IMR-90 (cell line): ENCODE results near the gene ZFAND6. TPM values are rescaled to one million over a fixed set of nuclear protein-coding genes. Genes with fewer than 3 reads are reported as not detected.
A peak's percentile ranks its signal among the peaks of the same experiment; 100 is the strongest.
"Not testable (repeated sequence)": the region's sequence is repeated elsewhere in the genome, so short reads cannot be mapped to it uniquely, and the experiment has no call there.

Source experiments
- ATAC-seq: fragments of 200-7000 bp; cut with Tn5 transposase; 2 replicates; pipeline ENCODE4 v1.9.1; 2020; ENCODE audit warnings: low read depth, mild to moderate bottlenecking, moderate library complexity
- BruUV-seq: library from RNA; stranded (reverse); fragments of 400-500 nt; replicated peaks from 2 replicates; lab custom pipeline; 2021; lab: Mats Ljungman, UMichigan
- CTCF ChIA-PET: fragments of 300-600 bp; formaldehyde crosslinking; extraction: SDS; loops from one replicate; lab custom pipeline; 2021; ENCODE audit warnings: antibody characterized with exemption; lab: Yijun Ruan, JAX
- POLR2A ChIA-PET: fragments of 300-600 bp; sonication (Branson Sonifier 250); formaldehyde crosslinking; loops from one replicate; lab custom pipeline; 2022; ENCODE audit warnings: antibody characterized with exemption; ENCODE audit not compliant: unreplicated experiment; lab: Charles Lee
- DNase-seq: peaks from one replicate; pipeline ENCODE4 v3.0.0; 2013
- H2AFZ ChIP-seq: replicated peaks from 2 replicates; pipeline ENCODE3; 2013; ENCODE audit warnings: low read length, mild to moderate bottlenecking; ENCODE audit not compliant: poor library complexity
- H2AK5ac ChIP-seq: 2 replicates; pipeline ENCODE4 v1.6.1; 2013; ENCODE audit warnings: low read depth, low read length, inconsistent platforms
- H2AK9ac ChIP-seq: replicated peaks from 2 replicates; pipeline ENCODE3; 2013; ENCODE audit warnings: mild to moderate bottlenecking, low read depth, low read length, moderate library complexity; ENCODE audit not compliant: poor library complexity
- H2BK120ac ChIP-seq: 2 replicates; pipeline ENCODE4 v1.6.1; 2013; ENCODE audit warnings: low read depth, low read length, inconsistent platforms
- H2BK15ac ChIP-seq: 3 replicates; pipeline ENCODE4 v1.6.1; 2013; ENCODE audit warnings: low read depth, low read length, inconsistent platforms
- H2BK20ac ChIP-seq: 2 replicates; pipeline ENCODE4 v1.6.1; 2013; ENCODE audit warnings: low read depth, mild to moderate bottlenecking, inconsistent platforms, low read length, moderate library complexity
- H2BK5ac ChIP-seq: 2 replicates; pipeline ENCODE4 v1.6.1; 2013; ENCODE audit warnings: mild to moderate bottlenecking, low read depth, low read length, inconsistent platforms; ENCODE audit not compliant: poor library complexity, severe bottlenecking
- H3K14ac ChIP-seq: replicated peaks from 2 replicates; pipeline ENCODE4 v1.6.1; 2013; ENCODE audit warnings: low read depth, low read length, inconsistent platforms
- H3K18ac ChIP-seq: 2 replicates; pipeline ENCODE4 v1.6.1; 2013; ENCODE audit warnings: low read depth, low read length, control low read depth
- H3K23ac ChIP-seq: 2 replicates; pipeline ENCODE4 v1.6.1; 2013; ENCODE audit warnings: low read depth, low read length, inconsistent platforms
- H3K27ac ChIP-seq: 2 replicates; pipeline ENCODE4 v1.5.1; 2013; ENCODE audit warnings: mild to moderate bottlenecking, control low read depth, low read length; ENCODE audit not compliant: insufficient read depth
- H3K27me3 ChIP-seq: 2 replicates; pipeline ENCODE4 v1.6.1; 2013; ENCODE audit warnings: low read length; ENCODE audit not compliant: control insufficient read depth, insufficient read depth
- H3K36me3 ChIP-seq: 2 replicates; pipeline ENCODE4 v1.6.1; 2013; ENCODE audit warnings: low read length, mixed read lengths; ENCODE audit not compliant: control insufficient read depth, insufficient read depth
- H3K4ac ChIP-seq: 2 replicates; pipeline ENCODE4 v1.6.1; 2013; ENCODE audit warnings: low read depth, low read length, inconsistent platforms
- H3K4me1 ChIP-seq: 2 replicates; pipeline ENCODE4 v1.6.1; 2013; ENCODE audit warnings: low read length, mixed read lengths; ENCODE audit not compliant: control insufficient read depth, insufficient read depth
- H3K4me2 ChIP-seq: 2 replicates; pipeline ENCODE4 v1.6.1; 2013; ENCODE audit warnings: low read depth, mild to moderate bottlenecking, control low read depth, low read length, moderate library complexity
- H3K4me3 ChIP-seq: 2 replicates; pipeline ENCODE4 v1.5.1; 2013; ENCODE audit warnings: low read depth, mild to moderate bottlenecking, control low read depth, low read length, moderate library complexity; ENCODE audit not compliant: insufficient read depth
- H3K56ac ChIP-seq: 2 replicates; pipeline ENCODE4 v1.6.1; 2013; ENCODE audit warnings: low read length, inconsistent platforms; ENCODE audit not compliant: insufficient read depth; ENCODE audit errors: extremely low read depth
- H3K79me1 ChIP-seq, 2 experiments: 2 replicates each; pipeline ENCODE4 v1.6.1; 2013; ENCODE audit warnings: low read length in 2 of 2, inconsistent platforms in 1 of 2, low read depth in 1 of 2
- H3K9ac ChIP-seq: 2 replicates; pipeline ENCODE4 v1.6.1; 2013; ENCODE audit warnings: low read depth, low read length, control low read depth
- H3K9me1 ChIP-seq: 2 replicates; pipeline ENCODE4 v1.6.1; 2013; ENCODE audit warnings: low read length, inconsistent platforms; ENCODE audit not compliant: insufficient read depth
- H3K9me3 ChIP-seq: 2 replicates; pipeline ENCODE4 v1.6.1; 2013; ENCODE audit warnings: low read length; ENCODE audit not compliant: control insufficient read depth, insufficient read depth
- H4K20me1 ChIP-seq: 2 replicates; pipeline ENCODE4 v1.6.1; 2013; ENCODE audit warnings: low read length, inconsistent platforms; ENCODE audit not compliant: insufficient read depth
- H4K5ac ChIP-seq: 2 replicates; pipeline ENCODE4 v1.6.1; 2013; ENCODE audit warnings: mild to moderate bottlenecking, low read depth, low read length, control low read depth
- H4K8ac ChIP-seq, 2 experiments: 2 replicates each; pipeline ENCODE4 v1.6.1; 2013; ENCODE audit warnings: low read depth in 2 of 2, low read length in 2 of 2, control low read depth in 1 of 2, inconsistent platforms in 1 of 2
- H4K91ac ChIP-seq: 2 replicates; pipeline ENCODE4 v1.6.1; 2013; ENCODE audit warnings: low read depth, low read length, inconsistent platforms; ENCODE audit not compliant: insufficient read depth
- BHLHE40 ChIP-seq: fragments of 150-350 bp; IDR thresholded peaks from 2 replicates; pipeline ENCODE4 v1.6.1; 2016; ENCODE audit warnings: mild to moderate bottlenecking, low read depth, low read length
- CEBPB ChIP-seq: IDR thresholded peaks from 2 replicates; pipeline ENCODE4 v1.6.1; 2012; ENCODE audit warnings: low read depth, low read length, improper control_type of control experiment
- MAFK ChIP-seq: IDR thresholded peaks from 2 replicates; pipeline ENCODE4 v1.6.1; 2012; ENCODE audit warnings: low read depth, low read length, improper control_type of control experiment
- WGBS, 2 experiments: methylation state at CpG; one replicate each; pipeline versions ENCODE4 v1.1.5 to v1.1.7; 2013; ENCODE audit warnings: missing lambda C conversion rate in 2 of 2; ENCODE audit not compliant: insufficient read length in 1 of 2; ENCODE audit errors: extremely low coverage in 2 of 2; 5-methylcytosine and 5-hydroxymethylcytosine counted together
- dilution Hi-C: fragments of 300-500 bp; cut with HindIII; formaldehyde crosslinking; loops from one replicate; pipeline ENCODE4 v1.14.3; 2018; ENCODE audit warnings: low sequenced_read_pairs; ENCODE audit not compliant: unreplicated experiment
- in situ Hi-C: fragments of 300-500 bp; cut with MboI; formaldehyde crosslinking; loops from 3 replicates; pipeline ENCODE4 v1.14.3; 2019; ENCODE audit warnings: low sequenced_read_pairs, inconsistent platforms, mixed read lengths
- intact Hi-C: fragments of 100-400 bp; cut with micrococcal nuclease; formaldehyde crosslinking; loops from 2 replicates; pipeline ENCODE4 v1.10.0; 2022
- polyA plus RNA-seq, 3 experiments: library from polyadenylated mRNA; depleted of rRNA; stranded (reverse); fragments of >200 nt; gene quantifications; 2 replicates each; pipeline ENCODE4 v1.2.3, GENCODE V29; 2012; ENCODE audit warnings: low replicate concordance in 1 of 3
- total RNA-seq: library from RNA; depleted of rRNA; stranded (reverse); fragments of >200 nt; gene quantifications from 2 replicates; pipeline ENCODE4 v1.2.3, GENCODE V29; 2012

ZFAND6 gene
- total and polyA plus RNA-seq, 2 of the 4 experiments (the other 2 are of a cell fraction) = 77.5 to 96.4 TPM

DNA sequence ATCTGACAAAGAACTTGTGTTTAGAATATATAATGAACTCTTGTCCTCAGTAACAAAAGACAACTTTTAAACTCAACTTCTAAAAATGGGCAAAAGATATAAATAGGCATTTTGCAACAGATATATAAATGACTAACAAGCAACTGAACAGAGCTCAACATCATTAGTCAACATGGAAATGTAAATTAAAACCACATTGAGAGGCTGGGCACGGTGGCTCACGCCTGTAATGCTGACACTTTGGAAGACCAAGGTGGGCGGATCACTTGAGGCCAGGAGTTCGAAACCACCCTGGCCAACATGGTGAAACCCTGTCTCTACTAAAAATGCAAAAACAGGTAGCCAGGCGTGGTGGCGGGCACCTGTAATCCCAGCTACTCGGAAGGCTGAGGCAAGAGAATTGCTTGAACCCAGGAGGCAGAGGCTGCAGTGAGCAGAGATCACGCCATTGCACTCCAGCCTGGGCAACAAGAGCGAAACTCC, 48.4 kb upstream of the ZFAND6 start:
- Histone ChIP-seq H3K27ac (0 out of 2 replicates have a peak overlapping the region, but pooled peaks have one; percentile 45), H3K14ac (peak overlapping the region; percentile 50), H3K23ac (peak overlapping the region; percentile 11; the same call in 1 of the 2 replicates), H2BK20ac (peak overlapping the region; percentile 93; the same call in 1 of the 2 replicates), H2AFZ (peak overlapping the region; percentile 32), H2BK120ac (peak overlapping the region; percentile 75), H2AK5ac (peak overlapping the region; percentile 90; the same call in 1 of the 2 replicates), H2BK5ac (peak overlapping the region; percentile 97), H3K4ac (peak overlapping the region; percentile 87), H3K56ac (0 out of 2 replicates have a peak overlapping the region, but pooled peaks have one; percentile 0), H4K8ac (peak overlapping the region in 1 of 2 experiments; percentile 32; a peak in 2 of 4 replicates), H4K91ac (peak overlapping the region; percentile 46; the same call in 1 of the 2 replicates)
- 100% methylated on average over 3 of the region's 9 CpGs; no CpG with 5 or more reads in 1 of the 2 experiments for WGBS, 2 experiments
- H3K4me2 ChIP-seq, H3K27me3 ChIP-seq, H3K9ac ChIP-seq, H3K36me3 ChIP-seq, H3K79me1 ChIP-seq, dilution Hi-C loops, in situ Hi-C loops, H3K9me1 ChIP-seq, H3K18ac ChIP-seq, H2AK9ac ChIP-seq, H3K4me1 ChIP-seq, H4K5ac ChIP-seq, H2BK15ac ChIP-seq, BruUV-seq, H4K20me1 ChIP-seq, H3K9me3 ChIP-seq, H3K4me3 ChIP-seq: not testable (repeated sequence)
- ChIA-PET POLR2A (interaction anchor here (0.6 kb wide), 1 partner anchor 65 kb away, joined by 5 read pairs; no protein-coding TSS in a partner anchor), CTCF (interaction anchor here (0.7 kb wide), 1 partner anchor 18 kb away, joined by 3 read pairs; no protein-coding TSS in a partner anchor)
- TF ChIP-seq MAFK = 0 out of 2 replicates have a peak, but pooled peaks have one; percentile 4
- TF ChIP-seq CEBPB = peak; percentile 90
- TF ChIP-seq BHLHE40 = peak; percentile 81
- ATAC-seq (peak; percentile 92), DNase-seq (peak; percentile 95)
- intact Hi-C loops = loop anchor here (1.0 kb wide), 1 partner anchor 162 kb away; no protein-coding TSS in a partner anchor
